OCI-LY7 (cell line): ENCODE measurements around the gene PGGHG. TPM values are rescaled to one million over a fixed set of nuclear protein-coding genes. Genes with fewer than 3 reads are reported as not detected.

Experiments used
- BruUV-seq: library from RNA; stranded (reverse); fragments of 400-500 nt; replicated peaks from 2 replicates; lab custom pipeline; 2021; lab: Mats Ljungman, UMichigan
- CTCF ChIA-PET: fragments of 300-600 bp; sonication (Branson Sonifier 250); formaldehyde crosslinking; loops from one replicate; lab custom pipeline; 2022; ENCODE audit warnings: antibody characterized with exemption; ENCODE audit not compliant: unreplicated experiment; lab: Charles Lee
- POLR2A ChIA-PET: fragments of 300-600 bp; sonication (Branson Sonifier 250); formaldehyde crosslinking; loops from one replicate; lab custom pipeline; 2022; ENCODE audit warnings: antibody characterized with exemption; lab: Charles Lee
- DNase-seq: peaks from one replicate; pipeline ENCODE4 v3.0.0-alpha.2; 2015; ENCODE audit warnings: low spot score
- H2AFZ ChIP-seq: fragments of 200-600 bp; sonication (generic), shearing (Covaris generic); 2 replicates; pipeline ENCODE4 v1.6.1; 2014; ENCODE audit warnings: mild to moderate bottlenecking, antibody characterized with exemption, low read length, moderate library complexity
- H3K27ac ChIP-seq: fragments of 200-600 bp; sonication (generic); 2 replicates; pipeline ENCODE4 v1.5.1; 2014; ENCODE audit warnings: mixed run types, low read depth, mild to moderate bottlenecking, moderate library complexity, low read length, inconsistent platforms; ENCODE audit not compliant: poor library complexity, severe bottlenecking
- H3K36me3 ChIP-seq: fragments of 200-600 bp; sonication (generic); 2 replicates; pipeline ENCODE4 v1.6.1; 2014; ENCODE audit warnings: mild to moderate bottlenecking, antibody characterized with exemption, low read length, moderate library complexity, mixed read lengths; ENCODE audit not compliant: insufficient read depth
- H3K4me1 ChIP-seq: fragments of 200-600 bp; sonication (generic); 2 replicates; pipeline ENCODE4 v1.5.1; 2014; ENCODE audit warnings: mild to moderate bottlenecking, low read length; ENCODE audit not compliant: insufficient read depth, poor library complexity, severe bottlenecking
- H3K4me2 ChIP-seq: fragments of 200-600 bp; sonication (generic); 2 replicates; pipeline ENCODE4 v1.6.1; 2014; ENCODE audit warnings: mild to moderate bottlenecking, low read length
- H3K4me3 ChIP-seq: fragments of 200-600 bp; sonication (generic); 2 replicates; pipeline ENCODE4 v1.5.1; 2014; ENCODE audit warnings: mild to moderate bottlenecking, low read depth, low read length; ENCODE audit not compliant: poor library complexity, severe bottlenecking
- H3K79me2 ChIP-seq: fragments of 200-600 bp; sonication (generic); 2 replicates; pipeline ENCODE4 v1.6.1; 2016; ENCODE audit warnings: low read depth, mild to moderate bottlenecking, low read length, moderate library complexity, mixed read lengths; ENCODE audit not compliant: insufficient read depth
- H3K9me2 ChIP-seq: fragments of 200-600 bp; sonication (generic); 2 replicates; pipeline ENCODE4 v1.6.1; 2016; ENCODE audit warnings: mild to moderate bottlenecking, low read length, mixed read lengths; ENCODE audit not compliant: insufficient read depth
- H3K9me3 ChIP-seq: fragments of 200-600 bp; sonication (generic); 2 replicates; pipeline ENCODE4 v1.6.1; 2014; ENCODE audit warnings: mild to moderate bottlenecking, mixed run types, low read length, mixed read lengths
- H4K20me1 ChIP-seq: fragments of 200-600 bp; sonication (generic); 2 replicates; pipeline ENCODE4 v1.6.1; 2014; ENCODE audit warnings: mild to moderate bottlenecking, antibody characterized with exemption, low read length, moderate library complexity, mixed read lengths; ENCODE audit not compliant: insufficient read depth
- CTCF ChIP-seq: fragments of 200-600 bp; sonication (generic); conservative IDR thresholded peaks from 2 replicates; pipeline ENCODE4 v1.5.1; 2014; ENCODE audit warnings: mild to moderate bottlenecking, antibody characterized with exemption, low read length, moderate library complexity, mixed read lengths
- EZH2phosphoT487 ChIP-seq: fragments of 200-600 bp; sonication (generic); IDR thresholded peaks from 2 replicates; pipeline ENCODE4 v1.6.1; 2018; ENCODE audit warnings: low read depth, borderline replicate concordance, mild to moderate bottlenecking, mixed run types, antibody characterized with exemption, low read length, moderate library complexity, mixed read lengths
- intact Hi-C: fragments of 100-400 bp; cut with micrococcal nuclease; formaldehyde crosslinking; loops from one replicate; pipeline ENCODE4 v1.10.0; 2022; ENCODE audit not compliant: unreplicated experiment
- total RNA-seq, 2 experiments: library from RNA; depleted of rRNA in 1 of 2; stranded (reverse); fragments of >200 nt in 1 of 2; shearing (Covaris generic) in 1 of 2; gene quantifications; 2 replicates each; pipeline ENCODE4 v1.2.3, GENCODE V29; 2014 to 2022

The PGGHG gene
- total RNA-seq, 2 experiments from 2014 or later: 0.93 to 6.3 TPM

- no TSS peak for BruUV-seq
- ChIA-PET CTCF (no interaction called here), POLR2A (no interaction called here)
- no peaks in the 10 kb centered on the region for H3K9me2 ChIP-seq
- peak overlapping the region; percentile 12 for H3K27ac ChIP-seq
- intact Hi-C loops: no loop called here
- H3K79me2 ChIP-seq: no peaks in the 10 kb centered on the region
- H2AFZ ChIP-seq: no peak overlapping the region
- no peak overlapping the region for H3K4me2 ChIP-seq
- no peak overlapping the region for H3K4me3 ChIP-seq
- TF ChIP-seq CTCF (no peak), EZH2phosphoT487 (no peak)
- peaks cover 73% of the 10 kb centered on the region for H3K4me1 ChIP-seq
- no peak for DNase-seq
- H3K9me3 ChIP-seq: peaks cover 14% of the 10 kb centered on the region
- H3K36me3 ChIP-seq: peaks cover 9% of the 10 kb centered on the region
- no peaks in the 10 kb centered on the region for H4K20me1 ChIP-seq
Measured at GRCh38 chr11:334264-334994, 45.5 kb downstream of the PGGHG start.

GRCh38 chr11:335779-336658 lies 47.1 kb downstream of the PGGHG start:
- intact Hi-C loops: no loop called here
- Histone ChIP-seq H3K4me2 (peak overlapping the region; percentile 54), H3K27ac (peak overlapping the region; percentile 58), H3K4me3 (peak overlapping the region; percentile 17), H3K9me3 (peaks cover 14% of the 10 kb centered on the region), H2AFZ (peak overlapping the region; percentile 82), H3K9me2 (no peaks in the 10 kb centered on the region), H4K20me1 (no peaks in the 10 kb centered on the region), H3K4me1 (peaks cover 73% of the 10 kb centered on the region), H3K36me3 (peaks cover 9% of the 10 kb centered on the region), H3K79me2 (no peaks in the 10 kb centered on the region)
- TF ChIP-seq EZH2phosphoT487: no peak
- no peak for TF ChIP-seq CTCF
- CTCF ChIA-PET: interaction anchor here (0.5 kb wide), 1 partner anchor 19 kb away, joined by 3 read pairs; no protein-coding TSS in a partner anchor
- POLR2A ChIA-PET: no interaction called here
- DNase-seq: peak; percentile 43
- BruUV-seq: no TSS peak
